ENCODE data around the gene GDA.

DNA sequence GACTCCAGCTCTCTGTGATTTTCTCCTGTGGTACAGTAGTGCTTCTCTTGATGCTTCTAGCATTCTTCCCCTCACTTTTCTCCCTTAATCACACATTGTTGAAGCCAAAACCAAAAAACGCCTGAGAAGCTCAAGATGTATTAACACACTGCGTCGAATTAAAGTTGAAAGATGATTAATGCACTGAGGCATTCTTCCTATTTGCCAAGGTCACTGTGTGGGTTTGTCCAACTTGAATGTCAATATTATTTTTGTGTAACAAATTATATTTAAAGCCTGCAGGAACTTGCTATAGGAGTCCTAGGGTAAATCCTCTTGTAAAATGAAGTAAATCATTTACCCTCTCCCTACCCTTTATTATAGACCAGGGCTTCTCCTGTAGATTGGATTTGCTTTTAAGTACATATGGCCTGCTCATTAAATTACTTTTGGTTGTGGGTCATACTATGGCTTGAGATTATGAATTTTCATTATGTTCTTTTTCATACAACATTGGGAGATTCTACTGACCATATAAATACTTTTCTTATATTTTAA, 68.1 kb downstream of the GDA start:
- TF ChIP-seq POLR2A (IDR thresholded peaks at IDR 0.05; ENCODE audit: low read length) (no peak), GATA1 (IDR thresholded peaks at IDR 0.05; ENCODE audit: low read depth, low read length) (no peak)

Measured in erythroblast (primary cell).